GM18873 (cell line): ENCODE measurements around the gene TMEM51.

Source experiments
- ATAC-seq: cut with Tn5 transposase; IDR thresholded peaks from one replicate; pipeline ENCODE4 v1.9.1; 2021; ENCODE audit warnings: mild to moderate bottlenecking, moderate library complexity, moderate number of reproducible peaks; ENCODE audit not compliant: unreplicated experiment, low FRiP score

The TMEM51 gene

DNA sequence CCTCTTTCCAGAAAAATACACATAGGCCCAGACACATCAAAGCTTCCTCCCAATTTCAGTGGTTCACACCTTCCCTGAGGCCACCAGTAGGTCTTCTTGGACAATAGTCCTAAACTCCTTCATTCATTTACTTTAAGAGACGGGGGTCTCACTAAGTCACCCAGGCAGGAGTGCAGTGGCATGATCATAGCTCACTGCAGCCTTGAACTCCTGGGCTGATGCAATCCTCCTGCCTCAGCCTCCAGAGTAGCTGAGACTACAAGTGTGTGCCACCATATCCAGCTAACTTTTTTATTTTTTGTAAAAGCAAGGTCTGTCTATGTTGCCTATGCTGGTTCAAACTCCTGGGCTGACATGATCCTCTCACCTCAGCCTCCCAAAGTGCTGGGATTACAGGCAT lies 85.2 kb downstream of the TMEM51 start:
- no peak for ATAC-seq

DNA sequence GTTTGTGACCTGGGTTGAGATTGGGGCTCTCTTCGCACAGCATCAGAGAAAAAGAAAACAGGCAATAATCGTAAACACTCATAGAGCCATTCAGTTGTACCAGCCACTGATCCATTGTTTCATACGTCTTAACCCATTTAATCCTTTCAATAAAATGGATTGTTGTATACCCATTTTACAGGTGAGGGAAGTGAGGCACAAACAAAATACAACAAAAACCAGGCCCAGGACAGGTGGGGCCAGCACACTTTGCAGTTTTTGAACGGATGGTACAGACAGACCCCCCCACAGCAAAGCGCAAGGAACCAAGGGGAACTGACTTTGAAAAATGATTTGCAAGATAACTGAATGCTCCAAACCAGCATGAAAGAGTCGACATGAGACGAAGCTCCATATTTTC lies 89.2 kb downstream of the TMEM51 start:
- ATAC-seq = no peak

DNA sequence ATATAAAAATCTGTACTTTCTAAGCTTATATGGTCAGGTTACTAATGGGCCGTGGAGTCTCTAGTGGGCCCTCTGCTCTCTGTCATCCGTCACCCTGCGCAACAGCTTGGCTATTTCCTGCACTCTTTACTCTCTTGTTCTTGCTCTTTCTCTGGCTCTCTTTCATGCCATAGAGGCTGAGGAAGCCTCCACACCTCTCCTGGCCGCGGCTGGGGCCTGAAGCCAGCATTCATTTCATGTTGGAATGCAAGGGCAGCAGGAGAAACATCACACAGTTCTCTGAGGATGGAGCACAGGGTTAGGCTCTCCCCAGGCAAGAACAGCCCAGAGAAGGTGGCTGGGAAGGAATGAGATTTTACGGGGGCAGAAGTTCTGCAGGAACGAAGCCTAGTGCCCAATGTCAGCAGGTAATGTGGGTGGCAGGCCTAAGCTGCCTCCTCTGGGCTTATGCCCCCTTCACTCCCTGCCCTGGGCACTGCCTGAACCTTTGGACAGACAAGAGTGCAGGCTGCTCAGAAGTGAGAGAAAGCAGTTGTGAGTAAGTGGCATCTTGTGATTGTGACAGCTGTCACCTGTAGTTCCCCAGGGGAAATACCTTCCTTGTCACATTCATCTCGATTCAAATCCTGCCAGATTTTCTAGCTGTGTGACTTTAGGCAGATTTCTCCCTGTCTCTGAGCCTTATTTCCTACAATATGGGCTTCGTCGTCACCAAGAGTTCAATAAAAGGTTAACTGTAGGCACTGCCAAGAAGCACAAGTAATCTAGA lies 89.9 kb downstream of the TMEM51 start:
- ATAC-seq = no peak

DNA sequence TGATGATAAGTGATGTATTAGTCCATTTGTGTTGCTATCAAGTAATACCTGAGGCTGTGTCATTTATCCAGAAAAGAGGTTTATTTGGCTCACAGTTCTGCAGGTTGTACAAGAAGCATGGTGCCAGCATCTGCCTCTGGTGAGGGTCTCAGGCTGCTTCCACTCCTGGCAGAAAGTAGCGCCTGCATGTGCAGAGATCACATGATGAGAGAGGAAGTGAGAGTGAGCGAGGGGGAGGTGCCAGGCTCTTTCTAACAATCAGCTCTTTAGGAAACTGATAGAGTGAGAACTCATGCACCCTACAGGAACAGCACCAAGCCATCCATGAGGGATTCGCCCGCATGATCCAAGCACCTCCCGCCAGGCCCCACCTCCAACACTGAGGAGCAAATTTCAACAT lies 91.3 kb downstream of the TMEM51 start:
- no peak for ATAC-seq

DNA sequence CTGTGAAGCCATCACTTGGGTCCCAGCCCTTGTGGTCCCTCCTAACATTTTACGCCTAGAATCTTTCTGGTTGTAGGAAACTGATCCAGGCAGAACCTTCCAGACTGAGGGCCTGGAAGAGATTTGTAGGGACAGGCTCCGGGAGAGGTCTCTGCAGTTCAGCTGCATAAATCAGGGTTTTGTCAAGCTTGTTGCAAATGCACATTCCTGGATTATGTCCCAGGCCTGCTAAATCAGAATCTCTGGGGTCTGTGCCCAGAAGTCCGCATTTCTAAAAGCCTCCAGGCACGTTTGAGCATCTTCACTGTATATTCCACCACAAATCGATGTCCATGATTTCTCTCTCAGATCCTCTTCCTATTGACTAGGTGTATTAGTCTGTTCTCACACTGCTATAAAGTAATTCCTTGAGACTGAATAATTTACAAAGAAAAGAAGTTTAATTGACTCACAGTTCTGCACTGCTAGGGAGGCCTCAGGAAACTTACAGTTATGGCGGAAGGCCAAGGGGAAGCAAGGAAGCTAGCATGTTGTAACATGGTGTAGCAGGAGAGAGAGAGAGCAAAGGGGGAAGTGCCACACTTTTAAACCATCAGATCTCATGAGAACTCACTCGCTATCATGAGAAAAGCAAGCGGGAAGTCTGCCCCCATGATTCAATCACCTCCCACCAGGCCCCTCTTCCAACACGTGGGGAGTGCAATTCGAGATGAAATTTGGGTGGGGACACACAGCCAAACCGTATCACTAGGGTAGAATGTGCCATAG lies 92.2 kb downstream of the TMEM51 start:
- no peak for ATAC-seq

DNA sequence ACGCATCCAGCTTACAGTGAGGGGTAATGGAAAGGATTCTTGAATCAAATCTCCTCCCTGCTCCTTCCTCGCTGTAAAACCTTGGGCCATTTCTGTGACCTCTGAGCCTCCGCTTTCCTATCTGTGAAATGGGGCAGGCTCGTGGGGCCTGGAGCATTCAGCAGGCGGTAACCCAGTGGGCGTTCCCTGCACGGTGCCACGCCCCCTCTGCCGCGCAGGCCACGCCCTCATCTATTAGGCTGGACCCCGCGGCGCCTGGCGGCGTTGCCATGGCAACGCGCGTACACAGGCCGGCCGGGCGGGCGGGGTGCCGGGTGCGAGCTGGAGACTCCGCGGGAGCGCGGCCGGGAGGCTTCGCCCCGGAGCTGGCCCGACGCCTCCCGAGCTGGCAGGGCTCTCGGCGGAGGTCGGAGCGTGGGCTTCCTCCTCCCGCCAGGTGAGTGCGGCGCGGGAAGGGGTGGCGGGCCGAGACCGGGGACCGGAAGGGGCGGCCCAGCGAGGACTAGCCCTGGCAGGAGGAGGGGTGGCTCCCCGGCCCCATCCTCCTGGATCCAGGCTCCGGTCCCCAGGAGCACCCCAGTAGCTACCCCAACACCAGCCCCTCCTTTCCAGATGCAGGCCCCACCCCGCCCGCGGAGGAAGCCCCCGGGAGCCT lies 93.5 kb downstream of the TMEM51 start, which contains the start of gene FHAD1:
Gene FHAD1 (plus strand): TSS at position 264 of the 655 bp plus-strand sequence. CDS start 4,562 bp downstream, outside the sequence.
- ATAC-seq = no peak

DNA sequence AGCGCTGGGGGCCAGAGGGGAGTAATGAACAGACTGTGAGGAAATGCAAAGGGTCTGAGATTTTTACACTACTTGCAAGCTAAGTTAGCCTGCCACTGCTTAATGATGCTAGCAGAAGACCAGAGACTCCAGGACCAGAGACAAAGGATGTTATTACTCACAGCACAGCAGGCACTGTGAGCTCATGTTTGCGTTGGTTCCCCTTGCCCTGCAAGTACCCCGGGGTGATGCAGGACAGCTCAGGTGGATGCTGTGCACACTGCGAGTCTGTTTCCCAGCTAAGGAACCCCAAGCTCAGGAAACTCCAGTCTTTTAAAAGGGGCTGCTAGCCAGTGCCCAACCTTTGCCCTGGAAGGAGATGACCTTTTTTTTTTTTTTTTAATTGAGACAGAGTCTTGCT lies 94.7 kb downstream of the TMEM51 start:
- ATAC-seq = no peak

DNA sequence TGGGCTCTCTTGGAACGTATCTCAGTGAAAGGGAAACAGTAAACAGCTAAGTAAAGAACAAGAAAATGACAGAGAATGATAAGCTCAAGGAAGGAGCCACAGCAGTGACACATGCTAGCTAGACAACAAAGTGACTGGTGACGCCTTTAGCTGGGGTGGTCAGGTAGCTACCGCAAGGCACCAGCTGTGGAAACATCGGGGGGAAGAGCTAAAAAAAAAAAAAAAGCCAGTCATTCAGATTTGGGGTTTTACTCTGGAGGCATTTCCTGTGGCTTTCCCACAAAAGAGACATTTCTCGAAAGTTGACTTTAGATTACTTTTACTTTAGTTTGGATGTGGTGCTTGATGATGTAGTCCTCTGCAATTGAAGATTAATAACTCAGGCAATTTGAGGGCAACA lies 95.5 kb downstream of the TMEM51 start:
- no peak for ATAC-seq

DNA sequence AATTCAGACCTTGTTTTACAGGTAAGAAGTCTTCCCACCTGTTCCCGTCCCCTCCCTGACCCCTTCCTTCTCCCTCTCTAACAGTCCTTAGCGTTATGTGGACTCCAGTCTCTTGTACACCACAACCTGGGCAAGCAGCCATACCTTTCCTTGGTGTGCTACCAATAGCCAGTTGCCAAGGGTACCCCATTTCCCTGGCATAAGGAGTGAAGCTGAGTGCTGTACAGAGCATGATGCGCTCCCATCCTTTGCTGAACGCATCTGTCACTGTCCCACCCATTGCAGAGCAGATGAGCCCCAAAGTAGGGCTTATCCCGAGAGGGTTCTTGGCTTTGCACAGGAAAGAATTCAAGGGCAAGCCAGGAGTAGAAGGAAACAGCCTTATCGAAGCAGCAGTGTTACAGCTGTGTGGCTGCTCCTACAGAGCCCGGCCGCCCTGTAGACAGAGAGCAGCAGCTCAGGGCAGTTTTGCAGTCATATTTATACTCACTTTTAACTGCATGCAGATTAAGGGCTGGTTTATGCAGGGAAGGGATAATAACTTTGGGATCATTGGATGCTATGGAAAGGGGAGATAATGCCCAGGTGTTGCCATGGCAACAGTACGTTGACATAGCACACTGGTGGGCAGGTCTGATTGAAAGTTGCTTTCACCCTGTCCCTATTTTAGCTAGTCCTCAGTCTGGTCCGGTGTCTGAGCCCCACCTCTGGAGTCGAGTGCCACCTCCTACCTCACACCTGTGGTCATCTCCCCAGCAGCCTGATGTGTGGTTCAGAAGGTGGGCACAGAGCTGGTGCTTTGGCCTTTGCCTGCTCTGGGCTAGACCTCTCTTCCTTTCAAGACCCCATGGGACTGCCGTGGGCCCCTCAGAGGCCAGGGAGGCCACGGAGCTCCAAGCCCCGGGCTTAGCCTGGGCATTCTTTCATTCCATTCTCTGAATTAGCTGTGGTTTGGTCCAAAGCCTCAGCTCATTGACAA lies 98.6 kb downstream of the TMEM51 start:
- no peak for ATAC-seq

DNA sequence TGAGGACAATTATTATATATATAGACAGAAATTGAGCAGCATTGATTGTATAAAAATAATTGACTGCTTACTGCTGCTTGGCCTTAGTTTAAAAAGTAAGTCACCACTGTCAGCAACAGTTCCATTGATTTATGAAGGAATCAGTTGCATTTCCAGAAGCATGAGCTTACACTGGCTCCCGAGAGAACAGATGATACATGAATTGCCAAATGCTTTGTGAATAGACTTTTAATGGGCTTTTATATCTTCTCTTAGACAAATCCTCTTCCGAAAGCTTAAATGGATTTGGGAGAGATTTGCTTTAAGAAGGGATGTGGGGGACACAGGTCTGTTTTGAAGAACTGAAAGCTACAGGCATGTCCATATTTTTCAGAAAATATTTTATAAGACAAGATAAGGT lies 101.0 kb downstream of the TMEM51 start:
- no peak for ATAC-seq

DNA sequence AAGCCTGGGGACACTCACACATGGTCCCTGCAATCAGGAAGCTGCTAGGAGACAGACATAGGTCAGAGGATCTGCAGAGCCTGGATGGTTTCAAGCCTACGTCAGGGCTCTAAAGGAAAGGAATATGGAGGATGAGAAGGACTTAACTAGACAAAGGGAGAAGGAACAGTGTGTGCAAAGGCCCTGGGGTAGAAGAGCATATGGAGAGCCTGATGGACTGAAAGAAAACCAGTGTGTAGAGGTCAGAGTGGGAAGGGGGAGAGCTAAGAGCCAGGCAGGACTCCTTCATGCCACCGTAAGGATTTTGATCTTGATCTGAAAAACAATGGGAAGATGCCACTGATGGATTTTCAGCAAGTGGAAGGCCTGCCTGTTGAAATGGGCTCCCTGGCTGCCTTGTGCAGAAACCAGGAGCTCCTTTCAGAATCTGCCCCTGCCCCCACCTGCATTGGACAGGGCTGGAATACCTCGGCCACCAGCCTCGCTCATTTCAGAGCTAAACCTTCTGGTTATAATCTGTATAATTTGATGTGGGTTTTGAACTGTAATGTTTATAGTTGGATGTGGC lies 102.1 kb downstream of the TMEM51 start:
- ATAC-seq = no peak

DNA sequence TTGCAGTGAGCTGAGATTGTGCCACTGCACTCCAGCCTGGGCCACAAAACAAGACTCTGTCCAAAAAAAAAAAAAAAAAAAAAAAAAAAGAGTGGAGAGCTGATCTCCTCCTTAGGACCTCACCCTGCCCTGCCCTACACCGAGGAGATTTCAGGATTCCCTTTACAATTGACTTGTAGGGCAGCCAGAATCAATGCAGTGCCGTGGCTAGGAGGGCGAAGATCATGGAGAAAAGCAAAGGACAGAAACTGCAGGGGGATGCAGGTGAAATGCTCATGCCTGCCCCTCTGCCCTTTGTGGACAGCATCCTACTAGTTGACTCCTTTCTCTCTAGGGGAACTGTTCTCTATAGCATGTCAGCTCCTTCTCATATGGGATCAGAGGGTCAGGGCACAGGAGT lies 103.0 kb downstream of the TMEM51 start:
- ATAC-seq = no peak

DNA sequence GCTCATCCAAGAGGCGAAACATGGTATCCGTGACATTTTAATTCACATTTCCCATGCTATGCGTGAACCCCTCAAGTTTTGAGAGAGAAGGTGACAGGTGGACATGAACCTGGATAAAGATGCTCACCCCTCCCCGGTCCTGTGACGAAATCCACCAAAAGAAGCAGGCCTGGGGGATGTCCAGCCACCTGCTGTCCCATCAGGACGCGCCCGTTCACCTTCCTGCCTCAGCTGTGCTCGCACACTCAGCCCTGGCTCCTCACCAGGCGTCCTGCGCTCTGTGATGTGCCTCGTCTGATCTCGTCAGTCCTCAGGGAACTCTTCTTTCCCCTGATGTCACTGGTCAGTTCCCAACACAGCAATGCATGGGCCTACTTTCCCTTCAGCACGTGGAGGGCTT lies 103.8 kb downstream of the TMEM51 start:
- no peak for ATAC-seq

DNA sequence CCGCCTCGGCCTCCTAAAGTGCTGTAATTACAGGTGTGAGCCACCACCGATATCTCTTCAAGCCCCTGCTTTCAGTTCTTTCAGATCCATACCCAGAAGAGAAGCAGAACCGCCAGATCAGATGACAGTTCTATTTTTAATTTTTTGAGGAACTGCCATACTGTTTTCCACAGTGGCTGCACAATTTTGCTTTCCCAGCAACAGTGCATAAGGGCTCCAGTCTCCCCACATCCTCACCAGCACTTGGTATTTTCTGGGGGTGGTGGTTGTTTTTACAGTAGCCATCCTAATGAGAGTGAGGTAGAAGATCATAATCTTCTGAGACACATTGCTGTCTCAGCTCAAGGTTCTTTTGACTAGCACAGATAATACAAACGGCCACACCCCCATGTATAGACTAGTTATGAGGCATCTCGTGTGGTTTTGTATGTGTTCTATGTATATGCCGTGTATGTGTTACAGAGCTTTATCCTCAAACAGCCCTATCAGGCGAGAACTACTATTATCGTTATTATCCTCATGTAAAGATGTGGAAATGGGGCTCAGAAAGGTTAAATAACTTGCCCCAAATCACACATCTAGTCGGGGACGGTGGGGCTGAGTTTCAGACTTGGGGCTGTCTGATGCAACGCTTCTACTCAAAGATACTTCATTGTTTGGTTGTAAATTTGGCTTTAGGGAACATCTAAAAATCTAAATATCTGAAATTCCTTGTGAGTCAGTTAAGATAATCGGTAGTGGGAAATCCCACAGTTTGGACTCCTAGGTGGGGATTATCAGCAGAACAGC lies 105.5 kb downstream of the TMEM51 start:
- ATAC-seq = no peak

DNA sequence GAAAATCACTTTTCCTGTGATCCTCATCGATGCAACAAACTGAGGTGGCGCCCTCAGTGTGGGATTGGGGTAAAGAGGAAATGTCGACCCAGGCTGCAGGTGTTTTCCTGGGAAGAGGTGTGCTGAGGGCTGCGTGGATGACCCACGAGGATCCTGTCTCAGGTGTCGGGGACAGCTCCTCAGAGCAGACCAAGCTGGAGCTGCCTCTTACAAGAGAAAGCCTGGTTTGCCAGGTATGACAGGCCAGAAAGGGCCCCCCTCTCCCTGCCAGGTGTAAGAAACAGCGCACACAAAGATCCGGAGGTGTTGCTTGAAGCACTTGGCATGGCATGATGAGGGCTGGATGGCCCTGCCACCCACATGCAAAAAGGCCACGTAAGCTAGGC lies 106.1 kb downstream of the TMEM51 start:
- ATAC-seq = no peak

DNA sequence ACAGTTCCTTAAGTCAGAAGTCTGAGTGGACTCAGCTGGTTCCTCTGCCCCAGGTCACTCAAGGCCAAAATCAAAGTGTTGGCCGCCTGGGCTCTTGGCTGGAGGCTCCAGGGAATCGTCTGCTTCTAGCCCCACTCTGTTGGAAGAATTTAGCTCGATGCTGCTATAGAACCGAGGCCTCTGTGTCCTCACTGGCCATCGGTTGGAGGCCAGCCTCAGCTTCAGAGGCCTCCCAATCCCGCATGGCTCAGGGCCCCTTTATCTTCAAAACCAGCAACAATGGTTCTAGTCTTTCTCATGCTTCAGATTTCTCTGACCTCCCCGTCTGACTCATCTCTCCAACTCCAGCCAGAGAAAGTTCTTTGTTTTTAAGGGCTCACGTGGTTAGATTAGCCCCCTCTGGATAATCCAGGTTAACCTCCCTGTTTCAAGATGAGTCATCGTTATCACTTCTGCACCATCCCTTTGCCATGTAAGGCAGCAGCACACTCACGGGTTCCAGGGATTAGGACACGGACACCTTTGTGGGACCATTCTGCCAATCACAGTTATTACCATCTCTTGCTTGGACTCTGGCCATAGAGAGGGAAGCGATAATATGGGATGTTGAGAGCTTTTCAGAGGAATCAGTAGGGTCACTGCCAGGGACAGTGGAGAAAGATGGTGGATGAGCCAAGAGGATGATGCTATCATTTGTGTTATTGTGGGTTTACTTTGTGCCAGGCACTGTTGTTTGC lies 107.0 kb downstream of the TMEM51 start:
- no peak for ATAC-seq

DNA sequence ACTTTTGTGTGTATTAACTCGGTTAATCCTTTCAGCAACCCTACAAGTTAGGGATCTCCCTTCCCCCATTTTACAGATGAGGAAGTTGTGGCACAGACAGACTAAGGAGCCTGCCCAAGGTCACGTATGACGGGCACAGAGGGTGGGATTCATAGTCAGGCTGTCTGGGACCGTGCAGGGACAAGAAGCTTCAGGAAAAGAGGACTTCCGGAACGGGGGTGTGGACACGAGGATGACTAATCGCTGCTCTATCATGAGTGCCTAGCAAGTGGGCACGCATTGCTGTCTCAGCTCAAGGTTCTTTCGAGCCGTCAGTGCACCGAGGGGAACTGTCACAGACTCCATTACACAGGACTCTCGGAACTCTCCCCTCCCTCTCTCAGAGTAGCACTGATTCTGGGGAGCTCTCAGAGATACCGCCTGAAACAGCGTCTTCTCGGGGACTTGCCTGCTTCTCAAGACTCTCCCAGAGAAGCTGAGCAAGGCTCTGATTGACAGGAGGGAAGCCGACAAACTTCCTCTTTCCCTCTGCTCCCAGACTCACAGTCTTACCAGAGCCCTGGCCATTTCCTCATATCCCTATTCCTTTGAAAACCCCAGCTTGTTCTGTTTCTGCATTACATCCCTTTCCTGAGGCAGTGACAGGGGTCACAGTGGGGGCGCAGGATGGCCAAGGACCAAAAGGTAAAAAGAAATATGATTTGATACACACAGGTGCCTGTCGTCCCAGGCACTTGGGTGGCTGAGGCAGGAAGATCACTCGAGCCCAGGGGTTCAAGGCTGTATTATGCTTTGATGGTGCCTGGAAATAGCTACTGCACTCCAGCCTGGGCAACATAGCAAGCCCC lies 107.8 kb downstream of the TMEM51 start:
- no peak for ATAC-seq

DNA sequence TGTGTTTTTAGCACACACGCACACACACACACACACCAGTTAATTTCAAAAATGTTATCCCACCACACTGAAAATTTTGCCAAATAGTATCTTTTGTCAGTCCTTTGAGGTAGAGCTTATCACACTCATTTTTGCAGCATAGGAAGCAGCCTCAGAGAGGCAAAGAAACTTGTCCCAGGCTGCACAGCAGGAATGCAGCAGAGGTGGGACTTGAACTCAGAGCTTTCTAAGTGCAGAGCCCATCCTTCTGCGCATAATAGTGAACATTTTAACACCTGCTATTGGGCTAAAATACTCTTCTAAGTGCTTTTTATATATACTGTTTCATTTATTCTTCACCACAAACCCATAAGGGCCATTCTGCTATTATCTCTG lies 108.4 kb downstream of the TMEM51 start:
- no peak for ATAC-seq
